GM12875 (cell line): Measurements from ENCODE around the gene CCDC187.

Experiments used
- H3K4me3 ChIP-seq: one replicate; pipeline ENCODE4 v1.5.1; 2011; ENCODE audit warnings: low read depth, low read length, control low read depth
- TF ChIP-seq, protein P1 (sequence below): IDR thresholded peaks from 2 replicates; pipeline ENCODE4 v1.5.1; 2011; ENCODE audit warnings: low read depth, mild to moderate bottlenecking, control low read depth, inconsistent platforms, low read length, moderate library complexity, borderline replicate concordance; ENCODE audit not compliant: insufficient read depth

CCDC187 gene

DNA sequence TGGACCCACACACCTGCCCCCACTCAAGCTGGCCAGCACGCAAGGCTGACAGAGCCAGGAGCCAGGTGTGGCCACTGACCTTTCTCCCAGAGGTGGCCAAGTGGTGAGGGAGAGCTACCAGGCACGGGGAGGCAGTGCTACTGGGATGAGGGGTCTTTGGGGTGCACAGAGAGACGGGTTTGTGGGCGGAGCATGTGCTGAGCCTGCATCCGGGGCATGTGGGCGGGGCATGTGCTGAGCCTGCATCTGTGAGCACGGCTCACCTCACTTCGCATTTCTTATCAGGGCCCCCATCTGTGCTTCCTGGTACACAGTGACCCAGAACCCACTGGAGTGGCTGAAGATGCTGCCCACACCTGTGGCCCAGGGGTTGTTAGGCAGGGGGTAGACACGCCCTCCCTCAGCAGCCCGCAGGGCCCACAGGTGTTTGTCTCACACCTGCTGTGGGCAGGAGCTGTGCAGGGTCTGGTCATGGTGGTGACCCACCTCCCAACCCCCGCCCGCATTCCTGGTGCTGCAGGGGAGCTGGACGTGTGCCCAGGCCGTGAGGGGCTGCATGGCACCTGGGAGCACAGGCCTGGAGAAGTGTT, 21.5 kb downstream of the CCDC187 start:
- TF ChIP-seq, protein P1, sequence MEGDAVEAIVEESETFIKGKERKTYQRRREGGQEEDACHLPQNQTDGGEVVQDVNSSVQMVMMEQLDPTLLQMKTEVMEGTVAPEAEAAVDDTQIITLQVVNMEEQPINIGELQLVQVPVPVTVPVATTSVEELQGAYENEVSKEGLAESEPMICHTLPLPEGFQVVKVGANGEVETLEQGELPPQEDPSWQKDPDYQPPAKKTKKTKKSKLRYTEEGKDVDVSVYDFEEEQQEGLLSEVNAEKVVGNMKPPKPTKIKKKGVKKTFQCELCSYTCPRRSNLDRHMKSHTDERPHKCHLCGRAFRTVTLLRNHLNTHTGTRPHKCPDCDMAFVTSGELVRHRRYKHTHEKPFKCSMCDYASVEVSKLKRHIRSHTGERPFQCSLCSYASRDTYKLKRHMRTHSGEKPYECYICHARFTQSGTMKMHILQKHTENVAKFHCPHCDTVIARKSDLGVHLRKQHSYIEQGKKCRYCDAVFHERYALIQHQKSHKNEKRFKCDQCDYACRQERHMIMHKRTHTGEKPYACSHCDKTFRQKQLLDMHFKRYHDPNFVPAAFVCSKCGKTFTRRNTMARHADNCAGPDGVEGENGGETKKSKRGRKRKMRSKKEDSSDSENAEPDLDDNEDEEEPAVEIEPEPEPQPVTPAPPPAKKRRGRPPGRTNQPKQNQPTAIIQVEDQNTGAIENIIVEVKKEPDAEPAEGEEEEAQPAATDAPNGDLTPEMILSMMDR: no peak
- H3K4me3 ChIP-seq: no peak overlapping the region

DNA sequence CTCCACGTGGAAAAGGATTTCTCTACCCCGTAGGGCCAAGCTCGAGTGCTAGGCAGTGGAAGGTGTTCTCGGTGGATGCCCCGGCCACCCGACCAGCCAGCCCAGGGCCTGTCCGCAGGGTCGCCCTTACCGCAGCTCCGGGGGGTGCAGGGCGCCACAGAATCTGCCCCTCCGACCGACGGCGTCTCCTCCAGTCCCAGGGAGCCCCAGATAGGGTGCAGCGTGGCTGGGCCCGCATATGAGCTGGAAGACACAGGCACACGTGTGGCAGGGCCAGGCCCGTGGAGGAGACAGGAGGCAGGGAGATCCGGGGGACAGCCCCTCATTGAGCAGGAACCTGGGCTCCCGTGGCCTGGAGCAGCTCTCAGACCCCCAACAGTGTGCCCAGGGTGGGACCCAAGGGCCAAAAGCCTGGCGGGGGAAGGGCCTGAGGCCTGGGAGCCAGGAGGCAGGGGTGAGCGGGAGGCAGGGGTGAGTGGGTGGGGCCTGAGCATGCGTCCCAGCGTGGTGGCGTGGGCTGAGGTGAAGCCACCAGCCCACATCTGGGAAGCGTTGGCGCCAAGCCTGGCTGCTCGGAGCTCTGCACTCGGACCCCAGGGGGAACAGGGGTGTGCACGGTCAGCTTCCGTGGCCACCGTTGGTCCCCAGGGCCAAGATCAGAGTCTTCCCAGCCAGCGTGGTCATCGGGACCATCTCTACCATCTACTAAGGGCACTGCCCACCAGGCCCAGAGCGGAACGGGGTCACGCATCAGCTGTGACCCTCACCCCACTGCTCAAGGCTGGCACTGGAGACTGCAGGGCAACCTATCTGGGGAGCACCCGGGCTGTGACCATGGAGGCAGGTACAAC, 22.2 kb downstream of the CCDC187 start:
- no peak overlapping the region for H3K4me3 ChIP-seq
- TF ChIP-seq, protein P1: no peak

DNA sequence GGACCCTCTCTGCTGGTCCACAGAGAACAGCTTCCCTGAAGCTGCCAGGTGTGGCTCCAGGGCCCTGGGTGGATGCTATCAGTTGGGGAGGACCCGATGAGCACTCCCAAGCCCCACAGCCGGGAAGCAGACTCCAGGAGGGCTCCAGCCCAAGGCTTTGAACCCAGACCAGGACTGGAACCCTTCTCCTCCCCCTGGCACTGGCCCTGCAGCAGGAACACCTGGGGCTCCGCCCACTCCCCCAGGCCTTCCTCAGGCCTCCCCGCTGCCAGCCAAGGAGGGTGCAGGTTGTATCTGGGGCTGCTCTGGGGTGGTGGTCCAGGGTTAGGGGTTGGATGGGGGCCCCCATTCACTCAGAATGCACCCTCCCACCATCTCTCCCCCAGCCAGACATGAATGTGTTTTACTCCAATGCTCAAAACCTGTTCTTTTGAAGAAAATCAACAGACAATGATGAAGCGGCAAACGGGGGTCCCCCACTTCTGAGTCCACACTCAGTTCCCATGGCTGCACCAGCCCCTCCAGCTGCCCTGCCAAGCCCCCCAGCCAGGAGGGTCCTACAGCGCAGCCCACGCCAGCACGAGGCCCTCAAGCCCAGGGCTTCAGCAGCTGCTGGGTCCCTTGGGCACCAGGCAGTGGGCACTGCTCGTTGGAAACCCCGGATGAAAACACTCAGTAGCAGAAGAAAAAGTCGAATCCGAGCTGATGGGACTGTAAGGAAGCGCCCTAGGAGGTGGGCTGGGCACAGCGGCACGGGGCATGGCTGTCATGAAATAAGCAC, 23.2 kb downstream of the CCDC187 start:
- TF ChIP-seq, protein P1: no peak

DNA sequence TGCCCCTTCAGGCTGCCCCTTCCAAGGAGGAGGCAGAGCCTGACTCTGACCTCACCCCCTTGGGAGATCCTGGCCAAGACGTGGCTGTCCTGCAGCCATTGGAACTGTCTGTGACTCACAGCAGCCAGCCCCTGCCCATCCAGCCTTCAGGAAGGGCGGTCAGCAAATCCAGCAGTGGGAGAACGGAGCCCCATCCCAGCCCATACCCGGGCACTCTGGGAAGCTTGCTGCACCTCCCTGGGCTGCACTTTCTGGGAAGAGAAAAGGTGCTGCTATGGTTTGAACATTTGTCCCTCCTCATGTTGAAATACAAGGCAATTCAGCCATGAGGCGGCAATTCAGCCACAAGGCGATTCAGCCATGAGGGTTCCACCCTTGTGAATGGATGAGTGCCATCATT, 24.4 kb downstream of the CCDC187 start:
- no peak overlapping the region for H3K4me3 ChIP-seq
- TF ChIP-seq, protein P1: no peak

More for the DNA sequence above, 23.2 kb downstream of the CCDC187 start:
- no peak overlapping the region for H3K4me3 ChIP-seq

DNA sequence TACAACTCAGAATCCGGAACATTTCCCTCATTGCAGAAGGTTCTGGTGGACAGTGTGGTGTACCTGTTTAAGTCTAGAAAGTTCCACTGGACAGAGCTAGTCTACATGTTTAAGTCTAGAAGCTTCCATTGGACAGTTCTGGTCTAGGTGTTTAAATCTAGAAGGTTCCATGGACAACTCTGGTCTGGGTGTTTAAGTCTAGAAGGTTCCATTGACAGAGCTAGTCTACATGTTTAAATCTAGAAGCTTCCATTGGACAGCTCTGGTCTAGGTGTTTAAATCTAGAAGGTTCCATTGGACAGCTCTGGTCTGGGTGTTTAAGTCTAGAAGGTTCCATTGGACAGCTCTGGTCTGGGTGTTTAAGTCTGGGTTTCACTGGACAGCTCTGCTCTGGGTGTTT, 25.0 kb downstream of the CCDC187 start:
- no peak overlapping the region for H3K4me3 ChIP-seq
- TF ChIP-seq, protein P1: no peak

DNA sequence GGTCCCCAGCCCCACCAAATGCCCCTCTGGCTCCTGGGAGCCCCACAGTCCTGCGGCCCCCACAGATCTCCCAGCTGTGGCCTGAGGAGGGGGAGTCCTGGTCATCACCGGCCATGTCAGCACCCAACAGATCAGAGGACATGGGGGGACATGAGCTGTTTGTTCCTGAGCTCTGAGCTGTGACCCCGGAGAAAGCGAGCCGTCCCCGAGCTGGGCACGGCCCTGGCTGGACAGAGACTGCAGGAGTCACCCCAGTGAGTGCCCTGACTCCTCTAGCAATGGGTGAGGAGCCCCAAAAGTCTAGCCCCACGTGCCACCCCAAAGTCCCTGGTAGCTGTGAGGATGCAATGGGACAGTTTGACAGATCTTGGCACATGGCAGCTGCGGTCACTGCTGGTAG, 25.7 kb downstream of the CCDC187 start:
- TF ChIP-seq, protein P1: no peak
- no peak overlapping the region for H3K4me3 ChIP-seq
